ENCODE measurements around the gene RANBP3. TPM values are rescaled to one million over a fixed set of nuclear protein-coding genes. Genes with fewer than 3 reads are reported as not detected.

The RANBP3 gene
- total RNA-seq, 1 experiment from 2014 or later = 44.1 TPM

GRCh38 chr19:6023936-6024335 lies 46.0 kb upstream of the RANBP3 start:
- ChIA-PET POLR2A (ENCODE audit: unreplicated experiment) (no interaction called here), CTCF (no interaction called here)
- H4K20me1 ChIP-seq (ENCODE audit: insufficient read depth) = no peaks in the 10 kb centered on the region
- no peaks in the 10 kb centered on the region for H3K36me3 ChIP-seq (ENCODE audit: low read depth)
- intact Hi-C loops (cut with micrococcal nuclease; ENCODE audit: unreplicated experiment) = loop anchor here (10.0 kb wide), 1 partner anchor 219 kb away; the partner anchor contains the start of gene NRTN
- no peaks in the 10 kb centered on the region for H3K4me1 ChIP-seq (replicated peaks; ENCODE audit: insufficient read depth)
- no peak overlapping the region for H3K4me2 ChIP-seq
- no TSS peak for BruUV-seq (replicated peaks)
- no peaks in the 10 kb centered on the region for H3K9me3 ChIP-seq (ENCODE audit: insufficient read depth, low read depth)
- no peak overlapping the region for H3K27ac ChIP-seq
- no peak overlapping the region for H3K4me3 ChIP-seq
- no peak for DNase-seq
- no peaks in the 10 kb centered on the region for H3K79me2 ChIP-seq (ENCODE audit: low read depth)
- H3K9me2 ChIP-seq (ENCODE audit: insufficient read depth) = no peaks in the 10 kb centered on the region
- no peaks in the 10 kb centered on the region for H3K27me3 ChIP-seq (ENCODE audit: insufficient read depth, low read depth)
- TF ChIP-seq, protein P1, sequence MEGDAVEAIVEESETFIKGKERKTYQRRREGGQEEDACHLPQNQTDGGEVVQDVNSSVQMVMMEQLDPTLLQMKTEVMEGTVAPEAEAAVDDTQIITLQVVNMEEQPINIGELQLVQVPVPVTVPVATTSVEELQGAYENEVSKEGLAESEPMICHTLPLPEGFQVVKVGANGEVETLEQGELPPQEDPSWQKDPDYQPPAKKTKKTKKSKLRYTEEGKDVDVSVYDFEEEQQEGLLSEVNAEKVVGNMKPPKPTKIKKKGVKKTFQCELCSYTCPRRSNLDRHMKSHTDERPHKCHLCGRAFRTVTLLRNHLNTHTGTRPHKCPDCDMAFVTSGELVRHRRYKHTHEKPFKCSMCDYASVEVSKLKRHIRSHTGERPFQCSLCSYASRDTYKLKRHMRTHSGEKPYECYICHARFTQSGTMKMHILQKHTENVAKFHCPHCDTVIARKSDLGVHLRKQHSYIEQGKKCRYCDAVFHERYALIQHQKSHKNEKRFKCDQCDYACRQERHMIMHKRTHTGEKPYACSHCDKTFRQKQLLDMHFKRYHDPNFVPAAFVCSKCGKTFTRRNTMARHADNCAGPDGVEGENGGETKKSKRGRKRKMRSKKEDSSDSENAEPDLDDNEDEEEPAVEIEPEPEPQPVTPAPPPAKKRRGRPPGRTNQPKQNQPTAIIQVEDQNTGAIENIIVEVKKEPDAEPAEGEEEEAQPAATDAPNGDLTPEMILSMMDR (conservative IDR thresholded peaks at IDR 0.05) = no peak
- TF ChIP-seq EZH2 (IDR thresholded peaks at IDR 0.05; ENCODE audit: low read depth) = no peak
- H3F3A ChIP-seq (ENCODE audit: insufficient read depth, low read depth) = no peaks in the 10 kb centered on the region
- no peak overlapping the region for H2AFZ ChIP-seq

GRCh38 chr19:6023085-6023682 lies 45.2 kb upstream of the RANBP3 start:
- Histone ChIP-seq H3K4me2 (no peak overlapping the region), H3K9me2 (ENCODE audit: insufficient read depth) (no peaks in the 10 kb centered on the region), H3K9me3 (ENCODE audit: insufficient read depth, low read depth) (no peaks in the 10 kb centered on the region), H4K20me1 (ENCODE audit: insufficient read depth) (no peaks in the 10 kb centered on the region), H3K27ac (no peak overlapping the region), H3K27me3 (ENCODE audit: insufficient read depth, low read depth) (no peaks in the 10 kb centered on the region), H3K36me3 (ENCODE audit: low read depth) (no peaks in the 10 kb centered on the region), H3K4me3 (no peak overlapping the region), H3K79me2 (ENCODE audit: low read depth) (no peaks in the 10 kb centered on the region), H3F3A (ENCODE audit: insufficient read depth, low read depth) (no peaks in the 10 kb centered on the region), H2AFZ (no peak overlapping the region), H3K4me1 (replicated peaks; ENCODE audit: insufficient read depth) (no peaks in the 10 kb centered on the region)
- ChIA-PET CTCF (no interaction called here), POLR2A (ENCODE audit: unreplicated experiment) (no interaction called here)
- no TSS peak for BruUV-seq (replicated peaks)
- TF ChIP-seq, protein P1 (conservative IDR thresholded peaks at IDR 0.05) = no peak
- no peak for TF ChIP-seq EZH2 (IDR thresholded peaks at IDR 0.05; ENCODE audit: low read depth)
- DNase-seq = no peak
- intact Hi-C loops (cut with micrococcal nuclease; ENCODE audit: unreplicated experiment) = loop anchor here (10.0 kb wide), 1 partner anchor 218 kb away; the partner anchor contains the start of gene NRTN

- Histone ChIP-seq H3K4me3 (no peak overlapping the region), H3K4me2 (no peak overlapping the region), H3K27me3 (ENCODE audit: insufficient read depth, low read depth) (no peaks in the 10 kb centered on the region), H2AFZ (no peak overlapping the region), H3K4me1 (replicated peaks; ENCODE audit: insufficient read depth) (no peaks in the 10 kb centered on the region), H3K27ac (no peak overlapping the region), H3K9me2 (ENCODE audit: insufficient read depth) (no peaks in the 10 kb centered on the region), H3K79me2 (ENCODE audit: low read depth) (no peaks in the 10 kb centered on the region), H3K36me3 (ENCODE audit: low read depth) (no peaks in the 10 kb centered on the region), H3K9me3 (ENCODE audit: insufficient read depth, low read depth) (no peaks in the 10 kb centered on the region), H3F3A (ENCODE audit: insufficient read depth, low read depth) (no peaks in the 10 kb centered on the region), H4K20me1 (ENCODE audit: insufficient read depth) (no peaks in the 10 kb centered on the region)
- no peak for DNase-seq
- no TSS peak for BruUV-seq (replicated peaks)
- CTCF ChIA-PET = interaction anchor here (0.5 to 1.0 kb wide), 2 partner anchors 55 to 216 kb away, joined by 3 read pairs; no protein-coding TSS in a partner anchor
- POLR2A ChIA-PET (ENCODE audit: unreplicated experiment) = no interaction called here
- intact Hi-C loops (cut with micrococcal nuclease; ENCODE audit: unreplicated experiment) = loop anchor here (10.0 kb wide), 1 partner anchor 218 kb away; the partner anchor contains the start of gene NRTN
- TF ChIP-seq, protein P1 (conservative IDR thresholded peaks at IDR 0.05) = peak; percentile 12; the same call in 1 of the 2 replicates
- TF ChIP-seq EZH2 (IDR thresholded peaks at IDR 0.05; ENCODE audit: low read depth) = no peak
Observed at GRCh38 chr19:6022570-6023064, 44.7 kb upstream of the RANBP3 start.

Data from PC-9 (cell line).